HG02870 (cell line): Measurements from ENCODE around the gene ZNF646.
A peak's percentile ranks its signal among the peaks of the same experiment; 100 is the strongest.

Experiments used
- ATAC-seq: cut with Tn5 transposase; IDR thresholded peaks from one replicate; pipeline ENCODE4 v1.9.1; 2021; ENCODE audit warnings: mild to moderate bottlenecking, moderate library complexity; ENCODE audit not compliant: unreplicated experiment

ZNF646 gene

GRCh38 chr16:31063495-31063842, 10.8 kb upstream of the ZNF646 start:
- no peak for ATAC-seq

- no peak for ATAC-seq
Observed at GRCh38 chr16:31063843-31064611, 10.2 kb upstream of the ZNF646 start.

GRCh38 chr16:31064882-31065461, 9.2 kb upstream of the ZNF646 start:
- ATAC-seq, result no peak

- ATAC-seq, result no peak
Observed at GRCh38 chr16:31067342-31067741, 6.9 kb upstream of the ZNF646 start.

- ATAC-seq, result no peak
Observed at GRCh38 chr16:31071861-31072260, 2.4 kb upstream of the ZNF646 start.

GRCh38 chr16:31072540-31073141, 1.6 kb upstream of the ZNF646 start:
- no peak for ATAC-seq

- peak; percentile 44 for ATAC-seq
Observed at GRCh38 chr16:31073142-31073969, 866 bp upstream of the ZNF646 start.

- ATAC-seq, result no peak
Observed at GRCh38 chr16:31074814-31075183, 577 bp downstream of the ZNF646 start.

GRCh38 chr16:31076319-31076718, 2.1 kb downstream of the ZNF646 start:
- no peak for ATAC-seq

- ATAC-seq, result no peak
Observed at GRCh38 chr16:31077024-31077423, 2.8 kb downstream of the ZNF646 start.

- ATAC-seq, result no peak
Observed at GRCh38 chr16:31077592-31078396, 3.6 kb downstream of the ZNF646 start.

- no peak for ATAC-seq
Observed at GRCh38 chr16:31078597-31079341, 4.5 kb downstream of the ZNF646 start.

- no peak for ATAC-seq
Observed at GRCh38 chr16:31079342-31079944, 5.2 kb downstream of the ZNF646 start.

GRCh38 chr16:31080035-31080629, 5.9 kb downstream of the ZNF646 start:
- no peak for ATAC-seq

- no peak for ATAC-seq
Observed at GRCh38 chr16:31080756-31081419, 6.7 kb downstream of the ZNF646 start.

GRCh38 chr16:31081428-31082351, 7.5 kb downstream of the ZNF646 start:
- ATAC-seq, result no peak

GRCh38 chr16:31082368-31083045, 8.3 kb downstream of the ZNF646 start:
- ATAC-seq, result no peak
